K562 (cell line): ENCODE data around the gene CEND1. TPM values are rescaled to one million over a fixed set of nuclear protein-coding genes. Genes with fewer than 3 reads are reported as not detected.

Source experiments
- EWSR1 ChIP-seq: fragments of 450-650 bp; IDR thresholded peaks from 2 replicates; pipeline ENCODE4 v1.6.1; 2018; ENCODE audit warnings: borderline replicate concordance, mild to moderate bottlenecking, low read depth, moderate library complexity; ENCODE audit not compliant: partially characterized antibody
- ZFX ChIP-seq: sonication (generic); formaldehyde crosslinking; IDR thresholded peaks from 2 replicates; pipeline ENCODE4 v1.8.0; 2022; ENCODE audit warnings: mild to moderate bottlenecking, missing genetic modification reagents, moderate library complexity
- ZNF140 ChIP-seq: fragments of 250-450 bp; sonication (Bioruptor Pico); IDR thresholded peaks from 2 replicates; pipeline ENCODE4 v1.8.0; 2021; ENCODE audit warnings: moderate library complexity, mild to moderate bottlenecking, inconsistent platforms
- ZNF561 ChIP-seq: fragments of 450-650 bp; formaldehyde crosslinking; conservative IDR thresholded peaks from 2 replicates; pipeline ENCODE4 v1.4.0; 2020; ENCODE audit warnings: mild to moderate bottlenecking, moderate library complexity
- ZNF785 ChIP-seq: fragments of 250-450 bp; sonication (Bioruptor Pico); IDR thresholded peaks from 2 replicates; pipeline ENCODE4 v1.4.0; 2020; ENCODE audit warnings: mild to moderate bottlenecking
- polyA plus RNA-seq, 8 experiments: library from polyadenylated mRNA; depleted of rRNA in 4 of 8; stranded (reverse) in 5 of 8; unstranded in 3 of 8; fragments of >200 nt; fragmentation: Nextera tagmentation in 2 of 8; fragmentation: Illumina TruSeq in 1 of 8; extraction: Ambion mirVana in 2 of 8; extraction: Trizol in 1 of 8; gene quantifications; 2 replicates each; pipeline versions ENCODE4 v1.2.1 to v1.2.3, GENCODE V29; 2011 to 2014; ENCODE audit warnings: inconsistent platforms in 1 of 8, missing spikeins in 1 of 8
- total RNA-seq, 7 experiments: library from RNA; depleted of rRNA in 6 of 7; stranded (reverse); fragments of >200 nt in 6 of 7; fragmentation: Illumina TruSeq in 2 of 7; extraction: Trizol in 2 of 7; gene quantifications; 2 replicates each; pipeline versions ENCODE4 v1.2.1 to v1.2.3, GENCODE V29; 2011 to 2021; ENCODE audit warnings: low replicate concordance in 1 of 7
- TF ChIP-seq, protein P1 (sequence below): fragments of 250-450 bp; sonication (Bioruptor Pico); IDR thresholded peaks from 2 replicates; pipeline ENCODE4 v1.5.0; 2021; ENCODE audit warnings: mild to moderate bottlenecking, moderate library complexity
- TF ChIP-seq, protein P2 (sequence below): IDR thresholded peaks from 2 replicates; pipeline ENCODE4 v1.6.1; 2011; ENCODE audit not compliant: insufficient read length; ENCODE audit errors: extremely low read depth
- TF ChIP-seq, protein P3 (sequence below), 2 experiments: fragments of 450-650 bp in 1 of 2; sonication (generic) in 1 of 2; formaldehyde crosslinking in 1 of 2; IDR thresholded peaks; 2 replicates each; pipeline versions ENCODE4 v1.7.1 to v1.9.0; 2016 to 2022; ENCODE audit warnings: inconsistent platforms in 1 of 2, mild to moderate bottlenecking in 1 of 2, missing genetic modification reagents in 1 of 2
- TF ChIP-seq, protein P4 (sequence below): fragments of 250-450 bp; sonication (Bioruptor Pico); IDR thresholded peaks from 2 replicates; pipeline ENCODE4 v1.8.0; 2021; ENCODE audit warnings: borderline replicate concordance, mild to moderate bottlenecking, moderate library complexity; ENCODE audit not compliant: poor library complexity, severe bottlenecking

CEND1 gene
- total and polyA plus RNA-seq, 9 of the 15 experiments (the other 6 are each of a cell fraction or from before 2014, with no cell fraction given) = 0.13 to 0.18 (median 0.16) TPM; not detected in 6

DNA sequence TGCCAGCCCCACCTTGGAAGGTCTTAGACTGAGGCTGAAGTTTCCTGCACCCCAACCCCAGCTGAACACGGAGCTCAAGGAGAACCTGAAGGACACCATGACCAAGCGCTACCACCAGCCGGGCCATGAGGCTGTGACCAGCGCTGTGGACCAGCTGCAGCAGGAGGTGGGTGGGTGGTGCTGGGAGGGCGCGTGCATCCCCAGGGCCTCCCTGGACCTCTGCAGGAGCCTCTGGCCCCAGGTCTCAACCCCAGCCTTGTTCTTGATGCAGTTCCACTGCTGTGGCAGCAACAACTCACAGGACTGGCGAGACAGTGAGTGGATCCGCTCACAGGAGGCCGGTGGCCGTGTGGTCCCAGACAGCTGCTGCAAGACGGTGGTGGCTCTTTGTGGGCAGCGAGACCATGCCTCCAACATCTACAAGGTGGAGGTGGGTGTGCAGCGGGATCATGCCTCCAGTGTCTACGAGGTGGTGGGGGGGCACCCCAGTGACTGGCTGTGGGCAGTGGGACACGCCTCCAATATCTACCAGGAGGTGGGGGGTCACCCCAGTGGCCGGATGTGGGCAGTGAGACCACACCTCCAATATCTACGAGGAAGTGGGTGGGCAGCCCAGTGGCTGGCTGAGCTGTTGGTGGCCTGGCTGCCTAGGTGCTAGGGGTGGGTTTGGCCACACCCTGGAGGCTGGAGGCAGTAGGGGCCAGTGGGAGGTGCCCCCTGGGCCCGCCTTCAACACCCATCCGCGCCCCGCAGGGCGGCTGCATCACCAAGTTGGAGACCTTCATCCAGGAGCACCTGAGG, 47.5 kb upstream of the CEND1 start (continued):
- TF ChIP-seq, protein P1, sequence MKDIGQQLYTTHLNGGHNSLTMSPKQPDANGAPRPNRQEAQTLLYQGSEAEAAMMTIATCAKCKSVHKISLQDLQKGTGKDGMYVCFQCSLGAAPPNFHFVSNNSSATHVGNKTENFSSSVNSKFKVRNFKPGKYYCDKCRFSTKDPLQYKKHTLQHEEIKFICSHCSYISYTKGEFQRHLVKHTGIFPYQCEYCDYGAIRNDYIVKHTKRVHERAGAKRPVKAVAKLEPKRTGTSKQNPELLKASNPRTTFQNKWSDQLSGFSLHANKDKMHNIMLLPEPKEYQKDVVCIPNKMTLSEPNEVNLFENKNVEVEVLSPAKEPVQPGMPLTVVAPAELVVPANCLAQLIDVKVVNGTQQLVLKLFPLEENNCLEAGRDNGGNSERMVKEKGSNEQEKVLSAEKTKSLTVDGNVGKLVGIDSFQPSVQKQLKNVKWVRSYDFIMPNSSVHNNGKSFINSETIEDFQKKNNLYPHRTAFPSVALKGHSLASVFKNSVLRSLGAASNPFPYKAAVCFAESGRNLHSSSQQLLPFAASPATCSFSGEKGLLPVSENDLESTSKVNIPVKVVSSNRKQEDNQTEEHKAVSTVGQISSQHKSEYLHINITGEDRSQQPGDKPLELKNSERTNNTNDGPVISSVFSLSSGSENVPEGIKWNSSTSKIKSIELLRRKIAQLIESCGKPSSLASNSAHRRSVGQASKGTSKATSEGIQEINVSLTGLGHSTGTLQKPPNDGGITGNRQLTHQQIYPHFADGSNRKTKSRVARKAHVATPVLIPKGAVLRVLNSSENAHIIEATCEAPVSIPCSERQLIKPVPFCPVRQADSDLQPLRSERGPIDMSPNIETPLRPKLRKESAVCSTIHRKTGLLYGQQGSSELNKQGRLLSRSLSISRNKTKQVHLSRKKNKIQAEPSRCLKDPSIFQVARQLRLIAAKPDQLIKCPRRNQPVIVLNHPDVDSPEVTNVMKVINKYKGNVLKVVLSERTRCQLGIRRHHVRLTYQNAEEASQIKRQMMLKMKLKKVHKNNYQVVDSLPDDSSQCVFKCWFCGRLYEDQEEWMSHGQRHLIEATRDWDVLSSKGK (CRISPR knock-in tag) = no peak
- TF ChIP-seq ZFX = no peak
- no peak for TF ChIP-seq EWSR1
- TF ChIP-seq, protein P2, sequence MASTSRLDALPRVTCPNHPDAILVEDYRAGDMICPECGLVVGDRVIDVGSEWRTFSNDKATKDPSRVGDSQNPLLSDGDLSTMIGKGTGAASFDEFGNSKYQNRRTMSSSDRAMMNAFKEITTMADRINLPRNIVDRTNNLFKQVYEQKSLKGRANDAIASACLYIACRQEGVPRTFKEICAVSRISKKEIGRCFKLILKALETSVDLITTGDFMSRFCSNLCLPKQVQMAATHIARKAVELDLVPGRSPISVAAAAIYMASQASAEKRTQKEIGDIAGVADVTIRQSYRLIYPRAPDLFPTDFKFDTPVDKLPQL = no peak
- TF ChIP-seq ZNF140 (CRISPR knock-in tag) = no peak
- TF ChIP-seq, protein P3, sequence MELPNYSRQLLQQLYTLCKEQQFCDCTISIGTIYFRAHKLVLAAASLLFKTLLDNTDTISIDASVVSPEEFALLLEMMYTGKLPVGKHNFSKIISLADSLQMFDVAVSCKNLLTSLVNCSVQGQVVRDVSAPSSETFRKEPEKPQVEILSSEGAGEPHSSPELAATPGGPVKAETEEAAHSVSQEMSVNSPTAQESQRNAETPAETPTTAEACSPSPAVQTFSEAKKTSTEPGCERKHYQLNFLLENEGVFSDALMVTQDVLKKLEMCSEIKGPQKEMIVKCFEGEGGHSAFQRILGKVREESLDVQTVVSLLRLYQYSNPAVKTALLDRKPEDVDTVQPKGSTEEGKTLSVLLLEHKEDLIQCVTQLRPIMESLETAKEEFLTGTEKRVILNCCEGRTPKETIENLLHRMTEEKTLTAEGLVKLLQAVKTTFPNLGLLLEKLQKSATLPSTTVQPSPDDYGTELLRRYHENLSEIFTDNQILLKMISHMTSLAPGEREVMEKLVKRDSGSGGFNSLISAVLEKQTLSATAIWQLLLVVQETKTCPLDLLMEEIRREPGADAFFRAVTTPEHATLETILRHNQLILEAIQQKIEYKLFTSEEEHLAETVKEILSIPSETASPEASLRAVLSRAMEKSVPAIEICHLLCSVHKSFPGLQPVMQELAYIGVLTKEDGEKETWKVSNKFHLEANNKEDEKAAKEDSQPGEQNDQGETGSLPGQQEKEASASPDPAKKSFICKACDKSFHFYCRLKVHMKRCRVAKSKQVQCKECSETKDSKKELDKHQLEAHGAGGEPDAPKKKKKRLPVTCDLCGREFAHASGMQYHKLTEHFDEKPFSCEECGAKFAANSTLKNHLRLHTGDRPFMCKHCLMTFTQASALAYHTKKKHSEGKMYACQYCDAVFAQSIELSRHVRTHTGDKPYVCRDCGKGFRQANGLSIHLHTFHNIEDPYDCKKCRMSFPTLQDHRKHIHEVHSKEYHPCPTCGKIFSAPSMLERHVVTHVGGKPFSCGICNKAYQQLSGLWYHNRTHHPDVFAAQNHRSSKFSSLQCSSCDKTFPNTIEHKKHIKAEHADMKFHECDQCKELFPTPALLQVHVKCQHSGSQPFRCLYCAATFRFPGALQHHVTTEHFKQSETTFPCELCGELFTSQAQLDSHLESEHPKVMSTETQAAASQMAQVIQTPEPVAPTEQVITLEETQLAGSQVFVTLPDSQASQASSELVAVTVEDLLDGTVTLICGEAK (IDR thresholded peaks at IDR 0.05) = no peak
- TF ChIP-seq, protein P3 (CRISPR knock-in tag; IDR thresholded peaks at IDR 0.05) = no peak
- TF ChIP-seq, protein P4, sequence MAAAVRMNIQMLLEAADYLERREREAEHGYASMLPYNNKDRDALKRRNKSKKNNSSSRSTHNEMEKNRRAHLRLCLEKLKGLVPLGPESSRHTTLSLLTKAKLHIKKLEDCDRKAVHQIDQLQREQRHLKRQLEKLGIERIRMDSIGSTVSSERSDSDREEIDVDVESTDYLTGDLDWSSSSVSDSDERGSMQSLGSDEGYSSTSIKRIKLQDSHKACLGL (CRISPR knock-in tag) = no peak
- no peak for TF ChIP-seq ZNF785 (CRISPR knock-in tag)
- TF ChIP-seq ZNF561 (CRISPR knock-in tag) = no peak
